H9 (cell line): ENCODE results near the gene SLC22A17. TPM values are rescaled to one million over a fixed set of nuclear protein-coding genes. Genes with fewer than 3 reads are reported as not detected.

Experiments used
- DNase-seq: peaks from one replicate; pipeline ENCODE4 v3.0.0-alpha.2; 2017
- H2AFZ ChIP-seq: one replicate; pipeline ENCODE4 v1.6.1; 2013; ENCODE audit warnings: mild to moderate bottlenecking, low read length, control low read depth, moderate library complexity
- H2AK5ac ChIP-seq: 2 replicates; pipeline ENCODE4 v1.6.1; 2013; ENCODE audit warnings: low read length, control low read depth, mixed read lengths; ENCODE audit not compliant: insufficient read length
- H2BK120ac ChIP-seq: one replicate; pipeline ENCODE4 v1.6.1; 2013; ENCODE audit warnings: low read depth, mild to moderate bottlenecking, low read length, control low read depth, inconsistent platforms; ENCODE audit not compliant: poor library complexity, severe bottlenecking
- H2BK12ac ChIP-seq: 2 replicates; pipeline ENCODE4 v1.6.1; 2013; ENCODE audit warnings: low read length, control low read depth, mixed read lengths, low read depth; ENCODE audit not compliant: insufficient read length
- H2BK15ac ChIP-seq: 2 replicates; pipeline ENCODE4 v1.6.1; 2013; ENCODE audit warnings: low read depth, low read length, control low read depth
- H2BK20ac ChIP-seq: one replicate; pipeline ENCODE4 v1.6.1; 2013; ENCODE audit warnings: low read depth, mild to moderate bottlenecking, low read length, control low read depth, inconsistent platforms; ENCODE audit not compliant: poor library complexity, severe bottlenecking
- H2BK5ac ChIP-seq: 2 replicates; pipeline ENCODE4 v1.6.1; 2013; ENCODE audit warnings: low read length, control low read depth, mixed read lengths; ENCODE audit not compliant: insufficient read length
- H3K14ac ChIP-seq: 2 replicates; pipeline ENCODE4 v1.6.1; 2013; ENCODE audit warnings: low read length, control low read depth; ENCODE audit not compliant: insufficient read depth
- H3K18ac ChIP-seq: 2 replicates; pipeline ENCODE4 v1.6.1; 2013; ENCODE audit warnings: low read depth, mild to moderate bottlenecking, mixed read lengths, low read length, control low read depth; ENCODE audit not compliant: insufficient read length
- H3K23ac ChIP-seq: 2 replicates; pipeline ENCODE4 v1.6.1; 2013; ENCODE audit warnings: low read length, control low read depth, mixed read lengths, low read depth; ENCODE audit not compliant: insufficient read length
- H3K23me2 ChIP-seq: 2 replicates; pipeline ENCODE4 v1.6.1; 2013; ENCODE audit warnings: low read depth, mild to moderate bottlenecking, mixed read lengths, low read length, control low read depth; ENCODE audit not compliant: insufficient read length, poor library complexity, severe bottlenecking
- H3K27ac ChIP-seq: 2 replicates; pipeline ENCODE4 v1.5.1; 2013; ENCODE audit warnings: low read length, control low read depth, mixed read lengths, low read depth; ENCODE audit not compliant: insufficient read length
- H3K27me3 ChIP-seq: 2 replicates; pipeline ENCODE4 v1.6.1; 2013; ENCODE audit warnings: low read length, control low read depth, inconsistent platforms; ENCODE audit not compliant: insufficient read depth
- H3K4ac ChIP-seq: 2 replicates; pipeline ENCODE4 v1.6.1; 2013; ENCODE audit warnings: low read depth, mild to moderate bottlenecking, control low read depth, inconsistent platforms, low read length, moderate library complexity
- H3K4me1 ChIP-seq: 2 replicates; pipeline ENCODE4 v1.6.1; 2013; ENCODE audit warnings: low read length, control low read depth, inconsistent platforms; ENCODE audit not compliant: insufficient read depth
- H3K4me2 ChIP-seq: 2 replicates; pipeline ENCODE4 v1.6.1; 2013; ENCODE audit warnings: low read length, control low read depth, mixed read lengths; ENCODE audit not compliant: insufficient read length, insufficient read depth
- H3K56ac ChIP-seq: 2 replicates; pipeline ENCODE4 v1.6.1; 2013; ENCODE audit warnings: low read depth, mild to moderate bottlenecking, mixed read lengths, low read length, control low read depth; ENCODE audit not compliant: insufficient read length
- H3K79me1 ChIP-seq: 2 replicates; pipeline ENCODE4 v1.6.1; 2013; ENCODE audit warnings: low read depth, mild to moderate bottlenecking, moderate library complexity, low read length, control low read depth, inconsistent platforms; ENCODE audit not compliant: insufficient read depth, poor library complexity, severe bottlenecking
- H3K79me2 ChIP-seq: 2 replicates; pipeline ENCODE4 v1.6.1; 2013; ENCODE audit warnings: low read length, control low read depth, inconsistent platforms; ENCODE audit not compliant: insufficient read depth
- H3K9ac ChIP-seq: 2 replicates; pipeline ENCODE4 v1.6.1; 2013; ENCODE audit warnings: low read length, control low read depth, mixed read lengths; ENCODE audit not compliant: insufficient read length; ENCODE audit errors: extremely low read depth
- H3K9me3 ChIP-seq: one replicate; pipeline ENCODE4 v1.6.1; 2013; ENCODE audit warnings: low read depth, low read length, inconsistent platforms; ENCODE audit not compliant: control insufficient read depth
- H3T11ph ChIP-seq: one replicate; pipeline ENCODE4 v1.6.1; 2013; ENCODE audit warnings: mild to moderate bottlenecking, low read length, control low read depth, inconsistent platforms
- H4K20me1 ChIP-seq: one replicate; pipeline ENCODE4 v1.6.1; 2013; ENCODE audit not compliant: control insufficient read depth, insufficient read length, insufficient read depth
- H4K5ac ChIP-seq: 2 replicates; pipeline ENCODE4 v1.6.1; 2013; ENCODE audit warnings: low read depth, mild to moderate bottlenecking, mixed read lengths, low read length, control low read depth; ENCODE audit not compliant: insufficient read length
- H4K8ac ChIP-seq: replicated peaks from 2 replicates; pipeline ENCODE4 v1.6.1; 2013; ENCODE audit warnings: low read length, control low read depth, mixed read lengths, low read depth; ENCODE audit not compliant: insufficient read length
- H4K91ac ChIP-seq: 2 replicates; pipeline ENCODE4 v1.6.1; 2013; ENCODE audit warnings: low read depth, mild to moderate bottlenecking, moderate library complexity, mixed read lengths, low read length, control low read depth; ENCODE audit not compliant: insufficient read length
- H3K27ac Mint-ChIP-seq, 3 experiments: 2 replicates in 2 of 3; 3 replicates in 1 of 3; pipeline ENCODE4 v1.8.0; 2020 to 2021; ENCODE audit warnings: mixed read lengths in 3 of 3, mild to moderate bottlenecking in 1 of 3, moderate library complexity in 1 of 3
- H3K27me3 Mint-ChIP-seq: 2 replicates; pipeline ENCODE4 v1.8.0; 2021; ENCODE audit warnings: low read depth, mild to moderate bottlenecking, moderate library complexity, mixed read lengths
- H3K36me3 Mint-ChIP-seq, 3 experiments: 2 replicates in 2 of 3; 3 replicates in 1 of 3; pipeline ENCODE4 v1.8.0; 2020 to 2021; ENCODE audit warnings: low read depth in 3 of 3, mixed read lengths in 3 of 3; ENCODE audit not compliant: insufficient read depth in 1 of 3
- H3K4me1 Mint-ChIP-seq, 2 experiments: 2 replicates each; pipeline ENCODE4 v1.8.0; 2020; ENCODE audit warnings: mixed read lengths in 2 of 2
- H3K4me3 Mint-ChIP-seq, 2 experiments: 2 replicates in 1 of 2; 3 replicates in 1 of 2; pipeline ENCODE4 v1.8.0; 2020 to 2021; ENCODE audit warnings: mild to moderate bottlenecking in 2 of 2, mixed read lengths in 2 of 2, moderate library complexity in 1 of 2
- H3K9me3 Mint-ChIP-seq, 2 experiments: 2 replicates in 1 of 2; 3 replicates in 1 of 2; pipeline ENCODE4 v1.8.0; 2020; ENCODE audit warnings: mild to moderate bottlenecking in 2 of 2, mixed read lengths in 2 of 2, moderate library complexity in 1 of 2
- WGBS: extraction: QIAGEN DNeasy Blood & Tissue Kit; methylation state at CpG from one replicate; pipeline ENCODE4 v1.1.7; 2013; ENCODE audit warnings: missing lambda C conversion rate, low lambda C conversion rate, mixed read lengths; ENCODE audit not compliant: insufficient read length; ENCODE audit errors: extremely low coverage; 5-methylcytosine and 5-hydroxymethylcytosine counted together
- total RNA-seq: library from RNA; stranded (reverse); gene quantifications from 2 replicates; pipeline ENCODE4 v1.2.1, GENCODE V29; 2021
- TF ChIP-seq, protein P1 (sequence below): fragments of 200-600 bp; sonication (generic); conservative IDR thresholded peaks from 3 replicates; pipeline ENCODE4 v1.8.0; 2021; ENCODE audit warnings: antibody characterized with exemption, mild to moderate bottlenecking

The SLC22A17 gene
- total RNA-seq, 1 experiment from 2014 or later, result 33.0 TPM

- Histone ChIP-seq H3K56ac (no peak within 1 kb of the TSS), H3K27me3 (no peaks in the 10 kb centered on the region; the same call in 1 of the 2 replicates), H4K91ac (no peak within 1 kb of the TSS), H2AFZ (no peak within 1 kb of the TSS), H2BK120ac (no peak within 1 kb of the TSS), H2BK12ac (no peak within 1 kb of the TSS), H4K5ac (no peak within 1 kb of the TSS), H3K14ac (peak within 1 kb of the TSS; percentile 95), H3K79me1 (no peaks in the 10 kb centered on the region), H3K4ac (no peak within 1 kb of the TSS; the same call in 1 of the 2 replicates), H3T11ph (no peak within 1 kb of the TSS), H3K79me2 (no peaks in the 10 kb centered on the region), H3K9ac (peak within 1 kb of the TSS; percentile 18), H4K8ac (no peak within 1 kb of the TSS), H4K20me1 (no peaks in the 10 kb centered on the region), H3K9me3 (no peaks in the 10 kb centered on the region), H2BK20ac (no peak within 1 kb of the TSS), H2BK5ac (no peak within 1 kb of the TSS), H2AK5ac (no peak within 1 kb of the TSS), H3K4me1 (peaks cover 4% of the 10 kb centered on the region; the same call in 1 of the 2 replicates), H3K4me2 (peak within 1 kb of the TSS; percentile 56), H3K27ac (no peak within 1 kb of the TSS), H2BK15ac (no peak within 1 kb of the TSS), H3K23ac (no peak within 1 kb of the TSS), H3K18ac (peak within 1 kb of the TSS; percentile 60), H3K23me2 (peaks cover 23% of the 10 kb centered on the region)
- H3K27me3 Mint-ChIP-seq, result peaks cover 34% of the 10 kb centered on the region
- peaks cover 32 to 38% of the 10 kb centered on the region in 2 experiments for H3K4me1 Mint-ChIP-seq
- H3K27ac Mint-ChIP-seq, result peak within 1 kb of the TSS; percentile 90 to 93 (median 90)
- H3K4me3 Mint-ChIP-seq, result peak within 1 kb of the TSS; percentile 79 to 94
- peaks cover 13 to 31% (median 19%) of the 10 kb centered on the region in 3 experiments for H3K36me3 Mint-ChIP-seq
- DNase-seq, result no peak
- peaks cover 0 to 2% of the 10 kb centered on the region in 2 experiments; a peak in 1 of 5 replicates for H3K9me3 Mint-ChIP-seq
- no CpG with 5 or more reads among the region's 74 CpGs for WGBS
- TF ChIP-seq, protein P1, sequence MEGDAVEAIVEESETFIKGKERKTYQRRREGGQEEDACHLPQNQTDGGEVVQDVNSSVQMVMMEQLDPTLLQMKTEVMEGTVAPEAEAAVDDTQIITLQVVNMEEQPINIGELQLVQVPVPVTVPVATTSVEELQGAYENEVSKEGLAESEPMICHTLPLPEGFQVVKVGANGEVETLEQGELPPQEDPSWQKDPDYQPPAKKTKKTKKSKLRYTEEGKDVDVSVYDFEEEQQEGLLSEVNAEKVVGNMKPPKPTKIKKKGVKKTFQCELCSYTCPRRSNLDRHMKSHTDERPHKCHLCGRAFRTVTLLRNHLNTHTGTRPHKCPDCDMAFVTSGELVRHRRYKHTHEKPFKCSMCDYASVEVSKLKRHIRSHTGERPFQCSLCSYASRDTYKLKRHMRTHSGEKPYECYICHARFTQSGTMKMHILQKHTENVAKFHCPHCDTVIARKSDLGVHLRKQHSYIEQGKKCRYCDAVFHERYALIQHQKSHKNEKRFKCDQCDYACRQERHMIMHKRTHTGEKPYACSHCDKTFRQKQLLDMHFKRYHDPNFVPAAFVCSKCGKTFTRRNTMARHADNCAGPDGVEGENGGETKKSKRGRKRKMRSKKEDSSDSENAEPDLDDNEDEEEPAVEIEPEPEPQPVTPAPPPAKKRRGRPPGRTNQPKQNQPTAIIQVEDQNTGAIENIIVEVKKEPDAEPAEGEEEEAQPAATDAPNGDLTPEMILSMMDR, result no peak
These were observed 12.5 kb upstream of the SLC22A17 start, which contains the start of gene EFS for GRCh38 chr14:23365036-23365731. EFS (minus strand) TSS chr14:23365172; CDS start chr14:23365025, 147 bp downstream.
